H1 (cell line): ENCODE data around the gene CCDC33.

Source experiments
- SIN3A ChIP-seq, 2 experiments: IDR thresholded peaks in 1 of 2; conservative IDR thresholded peaks in 1 of 2; 2 replicates each; pipeline ENCODE4 v1.6.1; 2011 to 2012; ENCODE audit warnings: low read length in 2 of 2, improper control_type of control experiment in 1 of 2, low read depth in 1 of 2, mild to moderate bottlenecking in 1 of 2
- TF ChIP-seq, protein P1 (sequence below), 3 experiments: IDR thresholded peaks; 1 replicate in 2 of 3; 2 replicates in 1 of 3; pipeline versions ENCODE4 v1.5.1 to v1.6.1; 2011; ENCODE audit warnings: low read length in 3 of 3, mild to moderate bottlenecking in 3 of 3, inconsistent platforms in 2 of 3, low read depth in 1 of 3, moderate library complexity in 1 of 3; ENCODE audit not compliant: insufficient read depth in 1 of 3; ENCODE audit errors: control extremely low read depth in 1 of 3

DNA sequence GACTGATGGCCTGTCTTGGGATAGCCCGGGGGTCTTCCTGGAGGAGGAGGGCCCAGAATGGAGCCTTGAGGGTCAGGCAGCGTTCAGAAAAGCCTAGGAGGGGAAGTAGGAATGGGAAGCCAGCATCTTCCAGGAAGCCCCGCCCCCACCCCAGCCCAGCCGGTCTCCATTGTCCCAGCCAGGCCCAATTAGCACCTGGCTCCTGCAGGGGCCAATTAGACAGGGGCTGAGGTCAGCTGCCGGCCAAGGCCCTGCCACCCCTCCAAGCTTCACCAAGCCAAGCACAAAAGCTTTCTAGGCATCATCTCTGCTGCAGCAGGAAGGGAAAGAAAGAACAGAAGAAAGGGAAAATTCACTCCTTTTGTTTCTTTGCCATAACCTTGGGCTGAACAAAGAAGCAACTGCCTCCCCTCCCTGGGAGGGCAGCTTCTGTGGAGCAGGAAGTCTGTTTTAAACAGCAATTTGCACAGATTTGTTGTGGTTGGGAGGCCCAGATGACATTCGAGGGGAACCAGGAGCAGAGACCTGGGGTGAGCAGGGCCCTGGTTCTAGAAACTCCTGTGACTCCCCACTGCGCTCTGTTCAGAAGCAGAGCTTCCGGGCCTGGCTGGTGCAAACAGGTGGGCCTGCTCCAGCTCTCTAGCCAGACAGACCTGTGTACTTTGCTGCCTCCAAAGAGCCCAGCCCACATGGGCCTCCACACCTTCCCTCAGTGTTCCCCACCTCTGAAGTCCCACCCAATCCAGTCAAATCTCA, 83.6 kb downstream of the CCDC33 start:
- no peak for TF ChIP-seq SIN3A (conservative IDR thresholded peaks at IDR 0.05 in 1 of 2, IDR thresholded peaks at IDR 0.05 in 1 of 2; ENCODE audit: low read depth in 1 of 2, low read length in 2 of 2)
- TF ChIP-seq, protein P1, sequence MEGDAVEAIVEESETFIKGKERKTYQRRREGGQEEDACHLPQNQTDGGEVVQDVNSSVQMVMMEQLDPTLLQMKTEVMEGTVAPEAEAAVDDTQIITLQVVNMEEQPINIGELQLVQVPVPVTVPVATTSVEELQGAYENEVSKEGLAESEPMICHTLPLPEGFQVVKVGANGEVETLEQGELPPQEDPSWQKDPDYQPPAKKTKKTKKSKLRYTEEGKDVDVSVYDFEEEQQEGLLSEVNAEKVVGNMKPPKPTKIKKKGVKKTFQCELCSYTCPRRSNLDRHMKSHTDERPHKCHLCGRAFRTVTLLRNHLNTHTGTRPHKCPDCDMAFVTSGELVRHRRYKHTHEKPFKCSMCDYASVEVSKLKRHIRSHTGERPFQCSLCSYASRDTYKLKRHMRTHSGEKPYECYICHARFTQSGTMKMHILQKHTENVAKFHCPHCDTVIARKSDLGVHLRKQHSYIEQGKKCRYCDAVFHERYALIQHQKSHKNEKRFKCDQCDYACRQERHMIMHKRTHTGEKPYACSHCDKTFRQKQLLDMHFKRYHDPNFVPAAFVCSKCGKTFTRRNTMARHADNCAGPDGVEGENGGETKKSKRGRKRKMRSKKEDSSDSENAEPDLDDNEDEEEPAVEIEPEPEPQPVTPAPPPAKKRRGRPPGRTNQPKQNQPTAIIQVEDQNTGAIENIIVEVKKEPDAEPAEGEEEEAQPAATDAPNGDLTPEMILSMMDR (IDR thresholded peaks at IDR 0.05; ENCODE audit: control extremely low read depth in 1 of 3, insufficient read depth in 1 of 3, low read depth in 1 of 3, low read length in 3 of 3) = no peak
